H9 (cell line): ENCODE data around the gene PHYH. TPM values are rescaled to one million over a fixed set of nuclear protein-coding genes. Genes with fewer than 3 reads are reported as not detected.

Source experiments
- DNase-seq: peaks from one replicate; pipeline ENCODE4 v3.0.0-alpha.2; 2017
- H2AFZ ChIP-seq: one replicate; pipeline ENCODE4 v1.6.1; 2013; ENCODE audit warnings: mild to moderate bottlenecking, low read length, control low read depth, moderate library complexity
- H2AK5ac ChIP-seq: 2 replicates; pipeline ENCODE4 v1.6.1; 2013; ENCODE audit warnings: low read length, control low read depth, mixed read lengths; ENCODE audit not compliant: insufficient read length
- H2BK120ac ChIP-seq: one replicate; pipeline ENCODE4 v1.6.1; 2013; ENCODE audit warnings: low read depth, mild to moderate bottlenecking, low read length, control low read depth, inconsistent platforms; ENCODE audit not compliant: poor library complexity, severe bottlenecking
- H2BK12ac ChIP-seq: 2 replicates; pipeline ENCODE4 v1.6.1; 2013; ENCODE audit warnings: low read length, control low read depth, mixed read lengths, low read depth; ENCODE audit not compliant: insufficient read length
- H2BK15ac ChIP-seq: 2 replicates; pipeline ENCODE4 v1.6.1; 2013; ENCODE audit warnings: low read depth, low read length, control low read depth
- H2BK20ac ChIP-seq: one replicate; pipeline ENCODE4 v1.6.1; 2013; ENCODE audit warnings: low read depth, mild to moderate bottlenecking, low read length, control low read depth, inconsistent platforms; ENCODE audit not compliant: poor library complexity, severe bottlenecking
- H2BK5ac ChIP-seq: 2 replicates; pipeline ENCODE4 v1.6.1; 2013; ENCODE audit warnings: low read length, control low read depth, mixed read lengths; ENCODE audit not compliant: insufficient read length
- H3K14ac ChIP-seq: 2 replicates; pipeline ENCODE4 v1.6.1; 2013; ENCODE audit warnings: low read length, control low read depth; ENCODE audit not compliant: insufficient read depth
- H3K18ac ChIP-seq: 2 replicates; pipeline ENCODE4 v1.6.1; 2013; ENCODE audit warnings: low read depth, mild to moderate bottlenecking, mixed read lengths, low read length, control low read depth; ENCODE audit not compliant: insufficient read length
- H3K23ac ChIP-seq: 2 replicates; pipeline ENCODE4 v1.6.1; 2013; ENCODE audit warnings: low read length, control low read depth, mixed read lengths, low read depth; ENCODE audit not compliant: insufficient read length
- H3K23me2 ChIP-seq: 2 replicates; pipeline ENCODE4 v1.6.1; 2013; ENCODE audit warnings: low read depth, mild to moderate bottlenecking, mixed read lengths, low read length, control low read depth; ENCODE audit not compliant: insufficient read length, poor library complexity, severe bottlenecking
- H3K27ac ChIP-seq: 2 replicates; pipeline ENCODE4 v1.5.1; 2013; ENCODE audit warnings: low read length, control low read depth, mixed read lengths, low read depth; ENCODE audit not compliant: insufficient read length
- H3K27me3 ChIP-seq: 2 replicates; pipeline ENCODE4 v1.6.1; 2013; ENCODE audit warnings: low read length, control low read depth, inconsistent platforms; ENCODE audit not compliant: insufficient read depth
- H3K4ac ChIP-seq: 2 replicates; pipeline ENCODE4 v1.6.1; 2013; ENCODE audit warnings: low read depth, mild to moderate bottlenecking, control low read depth, inconsistent platforms, low read length, moderate library complexity
- H3K4me1 ChIP-seq: 2 replicates; pipeline ENCODE4 v1.6.1; 2013; ENCODE audit warnings: low read length, control low read depth, inconsistent platforms; ENCODE audit not compliant: insufficient read depth
- H3K4me2 ChIP-seq: 2 replicates; pipeline ENCODE4 v1.6.1; 2013; ENCODE audit warnings: low read length, control low read depth, mixed read lengths; ENCODE audit not compliant: insufficient read length, insufficient read depth
- H3K56ac ChIP-seq: 2 replicates; pipeline ENCODE4 v1.6.1; 2013; ENCODE audit warnings: low read depth, mild to moderate bottlenecking, mixed read lengths, low read length, control low read depth; ENCODE audit not compliant: insufficient read length
- H3K79me1 ChIP-seq: 2 replicates; pipeline ENCODE4 v1.6.1; 2013; ENCODE audit warnings: low read depth, mild to moderate bottlenecking, moderate library complexity, low read length, control low read depth, inconsistent platforms; ENCODE audit not compliant: insufficient read depth, poor library complexity, severe bottlenecking
- H3K79me2 ChIP-seq: 2 replicates; pipeline ENCODE4 v1.6.1; 2013; ENCODE audit warnings: low read length, control low read depth, inconsistent platforms; ENCODE audit not compliant: insufficient read depth
- H3K9ac ChIP-seq: 2 replicates; pipeline ENCODE4 v1.6.1; 2013; ENCODE audit warnings: low read length, control low read depth, mixed read lengths; ENCODE audit not compliant: insufficient read length; ENCODE audit errors: extremely low read depth
- H3K9me3 ChIP-seq: one replicate; pipeline ENCODE4 v1.6.1; 2013; ENCODE audit warnings: low read depth, low read length, inconsistent platforms; ENCODE audit not compliant: control insufficient read depth
- H3T11ph ChIP-seq: one replicate; pipeline ENCODE4 v1.6.1; 2013; ENCODE audit warnings: mild to moderate bottlenecking, low read length, control low read depth, inconsistent platforms
- H4K20me1 ChIP-seq: one replicate; pipeline ENCODE4 v1.6.1; 2013; ENCODE audit not compliant: control insufficient read depth, insufficient read length, insufficient read depth
- H4K5ac ChIP-seq: 2 replicates; pipeline ENCODE4 v1.6.1; 2013; ENCODE audit warnings: low read depth, mild to moderate bottlenecking, mixed read lengths, low read length, control low read depth; ENCODE audit not compliant: insufficient read length
- H4K8ac ChIP-seq: replicated peaks from 2 replicates; pipeline ENCODE4 v1.6.1; 2013; ENCODE audit warnings: low read length, control low read depth, mixed read lengths, low read depth; ENCODE audit not compliant: insufficient read length
- H4K91ac ChIP-seq: 2 replicates; pipeline ENCODE4 v1.6.1; 2013; ENCODE audit warnings: low read depth, mild to moderate bottlenecking, moderate library complexity, mixed read lengths, low read length, control low read depth; ENCODE audit not compliant: insufficient read length
- H3K27ac Mint-ChIP-seq, 3 experiments: 2 replicates in 2 of 3; 3 replicates in 1 of 3; pipeline ENCODE4 v1.8.0; 2020 to 2021; ENCODE audit warnings: mixed read lengths in 3 of 3, mild to moderate bottlenecking in 1 of 3, moderate library complexity in 1 of 3
- H3K27me3 Mint-ChIP-seq: 2 replicates; pipeline ENCODE4 v1.8.0; 2021; ENCODE audit warnings: low read depth, mild to moderate bottlenecking, moderate library complexity, mixed read lengths
- H3K36me3 Mint-ChIP-seq, 3 experiments: 2 replicates in 2 of 3; 3 replicates in 1 of 3; pipeline ENCODE4 v1.8.0; 2020 to 2021; ENCODE audit warnings: low read depth in 3 of 3, mixed read lengths in 3 of 3; ENCODE audit not compliant: insufficient read depth in 1 of 3
- H3K4me1 Mint-ChIP-seq, 2 experiments: 2 replicates each; pipeline ENCODE4 v1.8.0; 2020; ENCODE audit warnings: mixed read lengths in 2 of 2
- H3K4me3 Mint-ChIP-seq, 2 experiments: 2 replicates in 1 of 2; 3 replicates in 1 of 2; pipeline ENCODE4 v1.8.0; 2020 to 2021; ENCODE audit warnings: mild to moderate bottlenecking in 2 of 2, mixed read lengths in 2 of 2, moderate library complexity in 1 of 2
- H3K9me3 Mint-ChIP-seq, 2 experiments: 2 replicates in 1 of 2; 3 replicates in 1 of 2; pipeline ENCODE4 v1.8.0; 2020; ENCODE audit warnings: mild to moderate bottlenecking in 2 of 2, mixed read lengths in 2 of 2, moderate library complexity in 1 of 2
- CTCF ChIP-seq: fragments of 200-600 bp; sonication (generic); conservative IDR thresholded peaks from 3 replicates; pipeline ENCODE4 v1.8.0; 2021; ENCODE audit warnings: antibody characterized with exemption, mild to moderate bottlenecking
- WGBS: extraction: QIAGEN DNeasy Blood & Tissue Kit; methylation state at CpG from one replicate; pipeline ENCODE4 v1.1.7; 2013; ENCODE audit warnings: missing lambda C conversion rate, low lambda C conversion rate, mixed read lengths; ENCODE audit not compliant: insufficient read length; ENCODE audit errors: extremely low coverage; 5-methylcytosine and 5-hydroxymethylcytosine counted together
- total RNA-seq: library from RNA; stranded (reverse); gene quantifications from 2 replicates; pipeline ENCODE4 v1.2.1, GENCODE V29; 2021

Gene PHYH
- total RNA-seq, 1 experiment from 2014 or later, result 21.5 TPM

GRCh38 chr10:13319166-13319565 is 19.3 kb upstream of the PHYH start:
- DNase-seq, result no peak
- Histone ChIP-seq H3K9me3 (no peaks in the 10 kb centered on the region), H3K23me2 (no peaks in the 10 kb centered on the region), H2BK5ac (no peak overlapping the region), H2AK5ac (no peak overlapping the region), H3K4me2 (no peak overlapping the region), H3K79me1 (no peaks in the 10 kb centered on the region), H3K4me1 (no peaks in the 10 kb centered on the region), H2BK15ac (no peak overlapping the region), H3K56ac (no peak overlapping the region), H4K91ac (no peak overlapping the region), H2AFZ (no peak overlapping the region), H3K9ac (no peak overlapping the region), H3K27ac (no peak overlapping the region), H3K18ac (no peak overlapping the region), H3K27me3 (no peaks in the 10 kb centered on the region), H2BK12ac (no peak overlapping the region), H3K23ac (no peak overlapping the region), H2BK20ac (no peak overlapping the region), H4K8ac (no peak overlapping the region), H4K5ac (no peak overlapping the region), H4K20me1 (no peaks in the 10 kb centered on the region), H2BK120ac (no peak overlapping the region), H3K4ac (no peak overlapping the region), H3K14ac (no peak overlapping the region), H3T11ph (no peak overlapping the region), H3K79me2 (no peaks in the 10 kb centered on the region)
- Mint-ChIP-seq H3K4me1 (no peaks in the 10 kb centered on the region), H3K27ac (peak overlapping the region; percentile 44 to 96 (median 85); a peak in 5 of 7 replicates), H3K4me3 (no peak overlapping the region), H3K36me3 (peaks cover 41 to 69% (median 56%) of the 10 kb centered on the region in 3 experiments), H3K27me3 (no peaks in the 10 kb centered on the region), H3K9me3 (no peaks in the 10 kb centered on the region)
- TF ChIP-seq CTCF, result no peak
- WGBS, result no CpG with 5 or more reads among the region's 7 CpGs
